ENCODE measurements around the gene GFOD1.

Gene GFOD1

DNA sequence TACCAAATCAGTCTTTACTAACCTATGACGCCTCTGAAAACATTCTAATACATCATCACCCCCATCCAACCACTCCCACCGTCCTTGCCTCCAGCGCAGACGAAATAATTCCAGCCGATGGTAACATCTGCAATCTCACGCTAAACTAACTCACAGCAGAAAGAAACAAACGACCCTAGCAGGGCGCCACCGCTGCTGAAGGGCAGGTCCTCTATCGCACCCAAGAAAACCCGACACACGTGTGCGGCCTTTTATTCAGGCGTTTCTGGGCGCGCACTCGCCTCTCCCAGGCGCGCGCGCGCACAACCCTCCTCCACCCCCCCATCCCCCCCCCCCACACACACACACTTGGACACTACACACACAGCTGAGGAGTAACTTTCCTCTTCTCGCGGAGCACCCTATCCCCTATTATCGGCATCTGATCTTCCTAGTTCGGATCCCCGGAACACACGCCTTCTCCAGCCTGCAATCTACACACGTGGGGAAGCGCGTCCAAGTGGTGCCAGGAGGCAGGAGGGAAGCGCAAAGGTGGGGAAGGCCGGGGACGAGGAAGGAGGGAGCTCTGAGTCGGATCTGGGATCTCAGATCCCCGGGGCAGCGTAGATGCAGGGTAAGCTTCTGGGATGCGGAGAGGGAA is 1.4 kb downstream of the GFOD1 start:
- no peak for DNase-seq

- DNase-seq, result no peak
Observed at GRCh38 chr6:13485303-13485702, 2.1 kb downstream of the GFOD1 start.

DNA sequence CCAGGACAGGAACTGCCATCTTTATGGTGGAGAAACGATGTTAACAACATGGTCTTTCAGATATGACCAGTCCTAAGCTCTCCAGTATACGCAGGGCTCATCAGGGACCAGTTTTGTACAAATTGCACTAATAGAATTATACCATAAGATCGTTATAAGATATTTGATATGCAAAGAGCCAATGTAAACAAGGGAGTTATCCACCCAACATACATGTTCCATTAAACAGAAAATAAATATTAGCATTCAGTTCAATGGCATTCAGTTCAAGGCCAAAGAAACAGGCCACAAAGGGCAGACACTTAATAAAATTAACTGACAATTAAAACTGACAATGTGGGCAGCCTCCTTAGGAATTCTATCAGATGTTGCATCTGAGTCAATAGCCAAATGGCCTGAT is 2.6 kb downstream of the GFOD1 start:
- DNase-seq, result no peak

DNA sequence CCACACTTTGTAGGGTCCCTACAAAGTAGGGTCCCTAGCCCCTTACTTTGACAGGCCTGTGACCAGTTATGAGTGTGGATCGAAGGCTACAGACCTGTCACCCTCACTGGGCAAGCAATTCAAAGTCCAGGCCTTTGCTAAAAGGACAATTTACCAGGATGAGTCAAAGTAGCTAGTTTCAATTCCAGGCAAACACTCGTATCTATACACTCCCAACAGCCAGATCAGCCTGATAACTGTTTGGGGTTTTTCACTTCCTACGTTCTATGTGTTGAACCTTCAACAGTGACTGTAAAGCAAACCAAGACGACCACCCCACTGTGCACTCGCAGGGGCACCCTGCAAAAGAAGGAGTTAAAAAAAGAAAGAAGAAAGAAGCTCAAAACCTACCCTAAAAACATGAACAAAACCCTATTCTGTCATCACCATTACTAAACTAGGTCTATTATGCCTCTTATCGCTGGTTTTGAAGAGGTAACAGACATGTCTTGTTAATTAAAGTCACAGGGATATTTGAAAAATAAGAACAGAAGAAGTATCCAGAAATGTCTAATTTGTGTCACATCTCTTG is 3.2 kb downstream of the GFOD1 start:
- DNase-seq, result no peak

- no peak for DNase-seq
Observed at GRCh38 chr6:13480631-13481501, 6.5 kb downstream of the GFOD1 start.

DNA sequence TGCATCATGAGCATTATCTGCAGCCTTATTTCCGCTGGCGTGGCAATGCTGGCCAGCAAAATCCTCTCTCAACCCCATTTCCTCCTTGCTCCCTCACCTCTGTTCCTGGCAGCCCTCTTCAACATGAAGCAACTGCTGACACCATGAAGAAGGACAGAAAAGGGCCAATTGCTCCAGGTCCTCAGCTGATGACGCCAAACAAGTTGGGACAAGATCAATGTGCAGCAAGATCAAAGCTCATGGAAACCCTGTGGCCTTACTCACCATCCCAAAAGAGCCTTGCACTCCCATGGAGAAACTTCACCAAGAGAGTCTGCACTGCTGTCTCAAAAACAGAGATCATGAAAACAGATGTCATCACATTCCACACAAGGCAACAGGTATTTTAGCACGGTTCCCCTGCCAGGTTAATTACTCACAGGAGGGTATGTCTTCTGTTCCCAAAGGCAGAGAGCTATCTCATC is 7.4 kb downstream of the GFOD1 start:
- DNase-seq, result no peak

DNA sequence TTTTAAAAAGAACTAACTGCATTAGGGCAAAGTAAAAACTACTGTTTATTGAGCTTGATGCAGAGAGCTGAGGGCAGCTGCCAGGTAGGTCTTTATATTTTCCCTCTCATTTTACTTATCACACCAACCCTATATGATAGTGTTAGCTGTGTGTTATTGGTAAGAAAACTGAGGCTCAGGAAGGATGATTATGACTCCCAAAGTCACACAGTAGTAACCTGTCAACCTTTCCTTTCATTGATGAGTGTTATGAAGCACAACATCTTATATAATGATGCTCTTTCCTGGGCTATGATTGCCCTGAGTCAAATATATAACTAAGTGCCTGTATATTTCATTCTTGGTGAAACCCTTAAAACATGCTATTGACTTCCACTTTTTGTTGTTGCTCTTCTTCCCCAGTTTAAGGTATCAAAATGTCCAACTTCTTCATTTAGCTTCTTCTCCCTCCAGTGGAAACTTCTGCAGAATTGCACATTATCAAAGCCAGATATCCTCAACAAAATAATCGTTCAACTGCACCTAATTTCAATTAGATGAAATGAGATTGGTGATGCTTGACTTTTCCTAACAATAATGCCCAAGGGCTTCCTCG is 8.1 kb downstream of the GFOD1 start:
- no peak for DNase-seq

GRCh38 chr6:13478525-13478966 is 8.9 kb downstream of the GFOD1 start:
- DNase-seq, result no peak

- DNase-seq, result no peak
Observed at GRCh38 chr6:13474787-13475186, 12.6 kb downstream of the GFOD1 start.

GRCh38 chr6:13474360-13474759 is 13.0 kb downstream of the GFOD1 start:
- no peak for DNase-seq

GRCh38 chr6:13473768-13474165 is 13.6 kb downstream of the GFOD1 start:
- DNase-seq, result no peak

DNA sequence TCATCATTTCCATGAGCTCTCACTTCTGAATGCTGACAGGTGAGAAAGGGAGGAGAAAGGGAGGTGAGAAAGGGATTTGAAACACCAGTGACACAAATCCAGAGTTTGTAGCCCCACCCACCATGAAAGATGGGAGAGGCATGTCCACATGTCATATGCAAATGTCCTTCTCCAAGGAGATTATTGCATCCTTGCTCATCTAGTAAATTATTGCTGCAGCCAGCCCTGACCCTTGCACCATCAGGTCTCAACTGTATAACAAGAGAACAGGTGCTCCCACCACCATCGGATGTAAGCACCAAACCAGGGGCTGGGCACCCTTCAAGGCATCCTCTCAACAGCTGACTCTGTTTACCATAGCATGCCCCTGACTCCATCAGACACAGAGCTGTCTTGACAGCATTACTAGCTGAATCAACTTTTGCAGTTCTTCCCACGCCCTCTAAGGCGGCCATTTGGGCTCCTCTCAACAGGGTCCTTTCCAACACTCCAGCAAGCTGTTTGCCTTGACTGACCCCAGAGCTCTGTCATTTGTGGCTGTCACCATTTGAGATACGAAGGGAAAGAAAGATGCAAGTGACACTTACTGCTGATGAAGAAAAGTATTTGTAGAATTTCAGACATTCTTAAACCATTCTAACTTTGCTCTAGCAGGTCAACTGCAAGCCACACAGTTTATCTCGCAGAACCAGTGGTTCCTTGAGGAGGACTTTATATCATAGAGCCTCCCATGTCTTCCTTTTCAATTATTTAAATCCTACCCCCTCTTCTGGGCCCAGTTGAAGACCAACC is 14.2 kb downstream of the GFOD1 start:
- no peak for DNase-seq

DNA sequence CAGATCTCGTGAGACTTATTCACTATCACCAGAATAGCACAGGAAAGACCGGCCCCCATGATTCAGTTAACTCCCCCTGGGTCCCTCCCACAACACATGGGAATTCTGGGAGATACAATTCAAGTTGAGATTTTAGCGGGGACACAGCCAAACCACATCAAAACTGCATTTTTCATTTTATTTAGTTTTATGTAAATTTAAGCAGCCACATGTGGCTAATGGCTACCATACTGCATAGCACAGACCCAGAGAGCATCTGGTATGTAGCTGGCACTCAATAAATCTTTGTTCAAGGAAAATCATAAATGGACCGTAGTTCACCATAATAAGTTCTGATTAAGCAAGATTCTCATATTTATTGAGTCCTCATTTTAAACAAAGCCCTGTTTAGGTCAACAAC is 15.3 kb downstream of the GFOD1 start:
- no peak for DNase-seq

- DNase-seq, result no peak
Observed at GRCh38 chr6:13471184-13471583, 16.2 kb downstream of the GFOD1 start.

DNA sequence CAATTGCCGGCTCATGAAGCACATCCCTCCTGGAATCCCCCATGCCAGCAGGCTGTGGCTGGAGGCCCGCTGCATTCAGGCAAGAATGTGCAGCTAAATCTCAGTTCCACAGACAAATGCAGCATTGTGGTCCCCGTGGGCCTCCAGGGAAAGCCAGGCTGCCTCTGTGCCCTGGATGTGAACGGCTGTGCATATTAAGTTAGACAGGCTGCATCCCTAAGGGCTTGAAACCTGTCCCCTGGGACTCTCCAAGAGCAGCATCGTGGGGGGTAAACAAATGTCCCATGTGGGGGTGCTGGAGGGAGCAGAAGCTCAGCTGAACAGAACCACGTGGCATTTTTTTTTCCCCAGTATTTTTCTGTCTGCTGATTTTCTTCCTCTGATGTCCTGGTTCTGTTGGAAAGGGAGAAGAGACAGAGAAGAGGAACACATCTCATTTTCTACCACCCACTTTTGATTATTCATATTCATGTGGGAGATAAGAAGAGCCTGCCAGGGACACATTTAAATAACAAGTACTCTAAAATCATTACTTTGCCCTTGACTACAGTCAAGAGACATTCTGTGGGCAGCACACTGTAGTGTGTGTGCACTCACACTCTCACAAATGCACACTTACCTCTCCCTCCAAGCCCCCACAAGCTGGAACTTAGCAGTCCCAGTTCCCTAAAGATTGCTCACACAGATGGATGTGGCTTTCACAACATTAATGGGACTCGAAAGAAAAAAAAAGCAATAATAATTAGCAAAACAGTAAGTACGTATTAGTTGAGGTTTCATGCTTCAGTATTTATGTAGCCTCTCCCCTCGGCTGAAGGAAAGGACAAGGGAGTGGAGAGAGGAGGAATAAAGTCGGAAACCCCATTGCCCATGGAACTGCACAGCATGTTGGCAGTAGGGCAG is 16.9 kb downstream of the GFOD1 start:
- no peak for DNase-seq

DNA sequence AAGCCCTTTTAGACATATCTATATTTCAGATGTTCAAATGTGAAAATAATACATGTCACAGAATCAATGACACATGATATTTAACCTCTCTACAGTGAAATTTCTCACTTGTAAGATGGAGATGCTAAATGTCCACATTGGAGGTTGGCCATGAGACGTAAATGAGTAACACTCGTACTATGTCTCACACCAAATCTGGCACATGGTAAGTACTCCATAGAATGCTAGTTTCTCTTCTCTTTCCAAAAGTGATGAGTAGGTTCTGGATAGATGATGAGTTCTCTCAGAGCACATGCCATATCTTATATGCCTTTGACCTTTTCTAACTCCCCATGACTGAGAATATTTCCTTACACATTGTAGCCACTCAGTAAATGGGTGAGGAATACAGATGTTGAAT is 17.7 kb downstream of the GFOD1 start:
- no peak for DNase-seq

- DNase-seq, result no peak
Observed at GRCh38 chr6:13468839-13469238, 18.6 kb downstream of the GFOD1 start.

GRCh38 chr6:13467216-13467600 is 20.2 kb downstream of the GFOD1 start:
- DNase-seq, result no peak

DNA sequence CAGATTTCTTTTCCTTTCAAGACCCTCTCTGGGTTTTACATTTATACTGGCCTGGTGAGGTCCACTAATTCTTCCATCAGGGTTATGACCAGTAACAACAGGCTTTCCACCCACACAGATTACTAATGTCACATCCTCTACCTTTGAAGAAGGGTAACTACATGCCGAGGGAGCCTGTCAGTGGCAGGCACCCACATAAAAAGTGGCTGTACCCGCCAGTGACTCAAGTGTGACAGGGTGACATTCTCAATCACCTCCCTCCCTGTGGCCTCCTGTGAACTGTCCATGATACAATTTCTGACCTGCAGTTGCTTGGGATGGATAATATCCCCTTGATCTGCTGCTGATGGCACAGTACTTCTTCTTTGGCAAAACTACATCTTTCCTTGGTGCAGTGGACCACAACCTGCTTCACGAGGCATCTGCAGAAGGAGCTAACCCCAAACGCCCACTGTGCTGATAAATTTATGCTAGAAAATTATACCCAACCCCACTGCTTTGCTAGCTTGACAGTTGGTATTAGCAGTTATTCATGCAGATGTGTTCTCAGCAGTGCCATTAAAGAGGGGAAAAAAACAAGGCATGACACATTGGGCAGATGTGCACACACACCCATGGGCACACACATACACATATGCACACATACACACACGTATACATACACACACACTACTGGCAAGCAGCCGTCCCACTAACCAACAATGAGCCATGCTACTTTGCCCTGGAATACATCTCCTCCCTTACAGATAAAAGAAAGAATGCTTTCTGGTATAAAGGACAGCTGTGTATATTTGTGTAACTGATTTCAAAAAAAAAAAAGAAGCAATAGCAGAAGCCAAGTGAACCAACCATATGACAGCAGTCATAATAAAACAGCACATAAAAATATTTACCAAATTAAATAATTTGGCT is 20.8 kb downstream of the GFOD1 start:
- no peak for DNase-seq

DNA sequence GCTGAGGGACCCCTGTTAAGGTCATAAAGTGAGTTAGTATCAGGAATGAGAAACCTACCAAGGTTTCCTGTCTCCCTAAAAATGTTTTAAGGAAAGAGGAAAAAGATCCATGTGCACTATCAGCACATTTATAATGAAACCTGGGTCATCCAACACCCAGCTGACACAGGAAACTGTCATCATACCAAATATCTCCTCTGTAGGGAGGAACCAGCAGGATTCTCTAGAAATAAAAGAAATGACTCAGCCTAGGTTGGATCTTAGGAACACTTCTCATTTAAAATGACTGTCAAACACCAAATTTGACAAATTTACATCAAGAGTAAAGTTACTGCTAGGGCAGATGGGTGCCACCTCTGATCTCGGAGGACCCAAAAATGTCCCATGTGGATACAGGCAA is 21.7 kb downstream of the GFOD1 start:
- no peak for DNase-seq

- no peak for DNase-seq
Observed at GRCh38 chr6:13463941-13464340, 23.5 kb downstream of the GFOD1 start.
